ENCODE measurements around the gene LDHB. TPM values are rescaled to one million over a fixed set of nuclear protein-coding genes. Genes with fewer than 3 reads are reported as not detected.

LDHB gene
- total RNA-seq (2014; rRNA removed; shearing (Covaris generic); ENCODE audit: low replicate concordance): 2,316 and 2,927 TPM in 2 replicates

- Histone ChIP-seq H3K36me3 (peaks cover 51% of the 10 kb centered on the region), H3K27me3 (no peaks in the 10 kb centered on the region; the same call in none of the 2 replicates), H3K9me3 (peaks cover 2% of the 10 kb centered on the region; the same call in 1 of the 2 replicates), H3K4me3 (peak within 1 kb of the TSS; percentile 97)
- peak; percentile 99 for DNase-seq
These were observed at the start of gene LDHB for GRCh38 chr12:21657326-21658077. LDHB (minus strand) TSS chr12:21657842; CDS start chr12:21654671, 3,171 bp downstream.

DNA sequence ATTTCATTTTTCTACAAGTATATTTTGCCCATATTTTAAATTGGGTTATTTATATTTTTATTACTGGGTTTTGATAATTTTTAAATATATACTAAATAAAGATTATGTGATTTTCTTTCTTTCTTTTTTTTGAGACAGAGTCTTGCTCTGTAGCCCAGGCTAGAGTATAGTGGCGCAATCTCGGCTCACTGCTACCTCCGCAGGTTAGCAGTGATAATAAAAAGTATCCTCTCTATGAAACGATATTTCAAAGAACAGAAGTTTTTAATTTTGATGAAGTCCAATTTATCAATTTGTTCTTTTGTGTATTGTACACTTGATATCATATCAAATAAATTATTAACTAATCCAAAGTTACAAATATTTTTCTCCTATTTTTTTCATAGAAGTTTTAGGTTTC is 47.2 kb upstream of the LDHB start:
- Histone ChIP-seq H3K4me3 (no peak overlapping the region), H3K27me3 (no peaks in the 10 kb centered on the region), H3K36me3 (no peaks in the 10 kb centered on the region), H3K9me3 (no peaks in the 10 kb centered on the region)
- no peak for DNase-seq

- no peaks in the 10 kb centered on the region for H3K9me3 ChIP-seq
- no peaks in the 10 kb centered on the region for H3K36me3 ChIP-seq
- no peak for DNase-seq
These were observed 42.2 kb upstream of the LDHB start for GRCh38 chr12:21699851-21700250.

DNA sequence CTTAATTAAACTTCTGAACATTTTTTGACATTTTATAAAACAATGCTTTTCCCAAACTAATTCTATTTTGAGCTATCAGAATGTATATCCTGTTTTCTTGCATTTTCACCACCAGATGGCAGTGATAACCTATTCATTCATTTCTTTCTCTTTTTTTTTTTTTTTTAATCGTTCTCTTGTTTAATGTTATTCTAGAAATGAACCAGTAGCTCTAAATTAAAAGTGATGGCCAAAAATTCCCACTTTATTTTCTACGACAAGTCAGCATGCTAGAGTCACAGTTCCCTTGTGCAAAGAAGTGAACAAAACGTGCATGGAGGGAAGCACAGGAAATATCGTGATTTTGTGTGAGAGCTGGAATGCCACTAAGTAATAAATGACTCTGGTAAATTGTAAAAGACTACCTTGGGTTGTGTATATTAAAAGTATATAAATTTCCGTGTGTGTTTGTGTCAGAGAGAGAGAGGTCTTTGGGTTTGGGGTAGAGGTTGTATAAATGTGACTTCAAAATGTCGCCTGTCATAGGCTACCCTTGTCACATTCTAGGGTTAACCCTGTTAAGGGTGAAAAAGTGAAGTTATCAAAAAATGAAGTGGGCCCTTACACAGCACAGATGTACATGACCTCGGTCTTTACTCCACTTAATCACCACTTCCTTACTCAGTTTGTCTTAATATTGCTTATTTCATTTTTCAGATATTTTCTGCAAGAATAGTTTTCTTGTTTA is 40.4 kb upstream of the LDHB start:
- no peak for DNase-seq
- H3K36me3 ChIP-seq: no peaks in the 10 kb centered on the region
- no peaks in the 10 kb centered on the region for H3K9me3 ChIP-seq
- no peak overlapping the region for H3K4me3 ChIP-seq
- no peaks in the 10 kb centered on the region for H3K27me3 ChIP-seq

More at GRCh38 chr12:21699851-21700250, 42.2 kb upstream of the LDHB start:
- no peaks in the 10 kb centered on the region for H3K27me3 ChIP-seq
- H3K4me3 ChIP-seq: no peak overlapping the region

- Histone ChIP-seq H3K27me3 (no peaks in the 10 kb centered on the region; the same call in 1 of the 2 replicates), H3K9me3 (no peaks in the 10 kb centered on the region), H3K4me3 (no peak overlapping the region), H3K36me3 (no peaks in the 10 kb centered on the region)
- DNase-seq: no peak
These were observed 39.0 kb upstream of the LDHB start for GRCh38 chr12:21696625-21697024.

GRCh38 chr12:21695986-21696385 is 38.3 kb upstream of the LDHB start:
- Histone ChIP-seq H3K36me3 (no peaks in the 10 kb centered on the region), H3K4me3 (no peak overlapping the region), H3K9me3 (no peaks in the 10 kb centered on the region), H3K27me3 (no peaks in the 10 kb centered on the region; the same call in 1 of the 2 replicates)
- DNase-seq: no peak

DNA sequence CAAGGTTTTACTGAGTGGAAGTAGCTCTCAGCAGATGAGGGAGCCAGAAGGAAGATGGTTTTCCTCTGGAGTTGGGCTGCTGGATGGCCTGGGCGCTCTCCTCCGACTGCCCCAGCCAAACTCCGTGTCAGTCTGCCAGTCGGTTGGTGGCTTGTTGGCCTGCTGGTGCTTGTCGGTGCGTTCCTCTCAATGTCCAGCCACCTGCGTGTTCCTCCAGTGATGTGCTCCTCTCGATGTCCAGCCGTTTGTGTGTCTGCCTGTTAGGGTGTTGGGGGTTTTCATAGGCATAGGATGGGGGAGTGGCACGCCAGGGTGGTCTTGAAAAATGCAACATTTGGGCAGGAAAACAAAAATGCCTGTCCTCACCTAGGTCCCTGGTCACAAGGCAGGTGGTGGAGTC is 37.0 kb upstream of the LDHB start:
- no peak for DNase-seq
- Histone ChIP-seq H3K4me3 (no peak overlapping the region), H3K36me3 (no peaks in the 10 kb centered on the region), H3K9me3 (no peaks in the 10 kb centered on the region), H3K27me3 (no peaks in the 10 kb centered on the region; the same call in 1 of the 2 replicates)

- H3K4me3 ChIP-seq: no peak overlapping the region
- DNase-seq: no peak
- H3K36me3 ChIP-seq: no peaks in the 10 kb centered on the region
- H3K27me3 ChIP-seq: no peaks in the 10 kb centered on the region; the same call in 1 of the 2 replicates
- no peaks in the 10 kb centered on the region for H3K9me3 ChIP-seq
These were observed 33.9 kb upstream of the LDHB start for GRCh38 chr12:21691515-21691914.

- Histone ChIP-seq H3K27me3 (no peaks in the 10 kb centered on the region; the same call in 1 of the 2 replicates), H3K36me3 (no peaks in the 10 kb centered on the region), H3K4me3 (no peak overlapping the region), H3K9me3 (no peaks in the 10 kb centered on the region)
- no peak for DNase-seq
These were observed 33.2 kb upstream of the LDHB start for GRCh38 chr12:21690704-21691368.

DNA sequence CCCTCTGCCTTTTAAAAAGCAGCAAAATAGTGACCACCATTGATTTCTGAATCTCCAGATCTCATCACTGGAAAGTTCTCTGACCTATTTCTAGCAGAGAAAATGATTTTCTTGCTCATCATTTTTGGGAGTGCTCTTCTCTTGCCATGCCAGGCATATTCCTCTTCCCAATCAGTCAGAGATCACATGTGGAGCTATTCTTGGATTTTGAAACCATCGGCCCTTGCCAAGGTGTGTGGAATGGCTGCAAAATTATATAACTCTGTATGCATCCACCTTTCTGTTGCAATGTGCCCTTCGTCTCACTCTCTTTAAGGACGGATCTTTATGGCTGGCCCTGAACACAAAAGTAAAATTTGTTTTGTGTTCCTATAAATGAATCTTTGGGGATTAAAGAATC is 25.5 kb upstream of the LDHB start:
- no peaks in the 10 kb centered on the region for H3K36me3 ChIP-seq
- no peak overlapping the region for H3K4me3 ChIP-seq
- no peak for DNase-seq
- H3K27me3 ChIP-seq: peaks cover 4% of the 10 kb centered on the region; the same call in 1 of the 2 replicates
- no peaks in the 10 kb centered on the region for H3K9me3 ChIP-seq

- DNase-seq: no peak
These were observed 21.3 kb upstream of the LDHB start for GRCh38 chr12:21678959-21679358.

DNA sequence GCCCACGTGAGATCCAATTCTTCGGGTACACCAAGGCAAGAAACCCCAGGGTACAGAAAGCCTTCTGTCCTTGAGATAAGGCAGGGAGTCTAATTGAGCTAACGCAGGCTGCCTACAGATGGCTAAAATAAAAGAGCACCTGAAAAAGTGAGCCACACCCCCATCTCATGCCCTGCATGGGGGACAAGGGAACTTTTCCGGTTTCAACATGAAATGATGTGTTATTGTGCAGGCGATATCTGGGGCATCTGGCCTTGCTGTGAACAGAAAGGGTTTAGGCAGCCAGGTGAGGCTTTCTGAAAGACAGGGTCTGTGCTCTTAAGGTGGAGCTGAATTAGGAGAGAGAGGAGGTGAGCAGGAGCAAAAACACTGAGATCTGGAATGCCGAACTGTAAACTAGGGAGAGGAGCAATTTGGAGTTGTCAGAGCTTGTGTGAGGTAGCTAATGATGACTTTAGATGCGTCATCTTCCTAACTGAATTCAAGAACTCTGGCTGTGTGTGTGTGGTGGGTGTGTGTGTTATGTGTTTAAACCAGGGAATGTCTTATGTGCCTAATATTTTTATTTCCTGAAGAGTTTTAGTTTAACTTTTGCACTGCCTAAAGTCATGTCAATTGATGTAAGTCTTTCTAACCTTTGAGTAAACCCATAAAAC is 20.1 kb upstream of the LDHB start:
- no peak for DNase-seq
- Histone ChIP-seq H3K4me3 (no peak overlapping the region), H3K9me3 (no peaks in the 10 kb centered on the region), H3K36me3 (no peaks in the 10 kb centered on the region), H3K27me3 (peaks cover 8% of the 10 kb centered on the region; the same call in 1 of the 2 replicates)

More at GRCh38 chr12:21678959-21679358, 21.3 kb upstream of the LDHB start:
- no peaks in the 10 kb centered on the region for H3K9me3 ChIP-seq
- H3K36me3 ChIP-seq: no peaks in the 10 kb centered on the region
- peaks cover 7% of the 10 kb centered on the region; the same call in 1 of the 2 replicates for H3K27me3 ChIP-seq
- no peak overlapping the region for H3K4me3 ChIP-seq

- no peaks in the 10 kb centered on the region for H3K36me3 ChIP-seq
- H3K4me3 ChIP-seq: no peak overlapping the region
- no peak for DNase-seq
- H3K27me3 ChIP-seq: peaks cover 13% of the 10 kb centered on the region; the same call in 1 of the 2 replicates
- no peaks in the 10 kb centered on the region for H3K9me3 ChIP-seq
These were observed 19.6 kb upstream of the LDHB start for GRCh38 chr12:21677204-21677603.

DNA sequence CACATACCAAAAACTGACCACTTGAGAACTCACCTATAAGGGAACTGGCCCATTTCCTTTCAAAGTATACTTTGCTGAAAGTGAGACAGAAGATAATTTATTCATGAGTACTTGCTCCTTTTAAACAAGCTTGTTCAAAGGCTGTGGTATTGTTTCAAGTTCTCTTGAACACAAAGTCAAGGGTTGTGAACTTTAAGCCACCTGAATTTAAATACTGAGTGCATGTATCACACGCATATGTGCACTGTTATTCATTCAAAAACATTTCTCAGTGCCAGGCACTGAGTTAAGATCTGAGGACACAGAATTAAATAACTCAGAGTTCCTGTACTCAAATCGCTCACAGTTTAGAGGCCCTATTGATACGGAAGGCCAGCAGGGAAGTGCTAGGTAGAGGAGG is 19.1 kb upstream of the LDHB start:
- no peaks in the 10 kb centered on the region for H3K9me3 ChIP-seq
- H3K4me3 ChIP-seq: no peak overlapping the region
- peaks cover 16% of the 10 kb centered on the region; the same call in 1 of the 2 replicates for H3K27me3 ChIP-seq
- no peak for DNase-seq
- H3K36me3 ChIP-seq: no peaks in the 10 kb centered on the region

DNA sequence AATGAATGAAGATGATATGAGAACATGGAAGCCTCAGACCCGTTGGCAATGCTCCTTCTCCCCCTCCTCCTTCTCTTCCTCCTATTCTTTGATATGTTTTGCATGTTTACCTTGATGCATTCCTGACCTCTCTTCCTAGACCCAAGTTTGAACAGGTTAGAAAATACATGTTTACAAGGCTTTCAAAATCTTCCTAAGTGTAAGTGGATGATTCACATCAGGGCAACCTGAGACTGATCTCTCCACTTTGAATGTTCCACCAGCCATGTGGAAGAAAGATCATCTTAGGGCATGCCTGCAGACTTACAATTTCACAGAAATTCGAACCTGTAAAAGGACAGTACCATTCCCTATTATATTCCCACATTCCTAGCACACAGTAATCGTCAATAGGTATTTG is 18.0 kb upstream of the LDHB start:
- H3K36me3 ChIP-seq: no peaks in the 10 kb centered on the region

DNA sequence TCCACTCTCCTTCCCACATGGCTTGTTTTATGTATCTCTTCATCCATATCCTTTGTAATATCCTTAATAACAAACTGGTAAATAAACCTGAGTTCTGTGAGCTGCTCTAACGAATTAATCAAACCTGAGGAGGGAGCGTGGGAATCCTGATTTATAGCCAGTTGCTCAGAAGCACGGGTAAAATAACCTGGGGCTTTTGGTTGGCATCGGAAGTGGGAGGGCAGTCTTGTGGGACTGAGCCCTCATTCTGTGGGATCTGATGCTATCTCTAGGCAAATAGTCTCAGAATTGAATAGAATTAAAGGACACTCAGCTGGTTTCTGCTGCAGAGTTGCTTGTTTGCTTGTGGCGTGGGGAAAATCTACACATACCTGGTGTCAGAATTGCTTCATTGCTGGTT is 17.5 kb upstream of the LDHB start:
- Histone ChIP-seq H3K27me3 (peaks cover 17% of the 10 kb centered on the region; the same call in 1 of the 2 replicates), H3K9me3 (no peaks in the 10 kb centered on the region), H3K36me3 (no peaks in the 10 kb centered on the region), H3K4me3 (no peak overlapping the region)
- DNase-seq: no peak

More for the DNA sequence above, 18.0 kb upstream of the LDHB start:
- no peaks in the 10 kb centered on the region for H3K9me3 ChIP-seq
- H3K4me3 ChIP-seq: no peak overlapping the region
- no peak for DNase-seq
- H3K27me3 ChIP-seq: peaks cover 17% of the 10 kb centered on the region; the same call in 1 of the 2 replicates

All from MG63 (cell line).